Hematopoietic multipotent progenitor cell treated with erythropoietin and hydrocortisone succinate and interleukin-3 and kit ligand, for 6 days (in vitro differentiated cells): Measurements from ENCODE around the gene CST4.
A peak's percentile ranks its signal among the peaks of the same experiment; 100 is the strongest.
"Not testable (repeated sequence)": the region's sequence is repeated elsewhere in the genome, so short reads cannot be mapped to it uniquely, and the experiment has no call there.

Source experiments
- DNase-seq: peaks from one replicate; pipeline ENCODE4 v3.0.0-alpha.2; 2015

The CST4 gene

DNA sequence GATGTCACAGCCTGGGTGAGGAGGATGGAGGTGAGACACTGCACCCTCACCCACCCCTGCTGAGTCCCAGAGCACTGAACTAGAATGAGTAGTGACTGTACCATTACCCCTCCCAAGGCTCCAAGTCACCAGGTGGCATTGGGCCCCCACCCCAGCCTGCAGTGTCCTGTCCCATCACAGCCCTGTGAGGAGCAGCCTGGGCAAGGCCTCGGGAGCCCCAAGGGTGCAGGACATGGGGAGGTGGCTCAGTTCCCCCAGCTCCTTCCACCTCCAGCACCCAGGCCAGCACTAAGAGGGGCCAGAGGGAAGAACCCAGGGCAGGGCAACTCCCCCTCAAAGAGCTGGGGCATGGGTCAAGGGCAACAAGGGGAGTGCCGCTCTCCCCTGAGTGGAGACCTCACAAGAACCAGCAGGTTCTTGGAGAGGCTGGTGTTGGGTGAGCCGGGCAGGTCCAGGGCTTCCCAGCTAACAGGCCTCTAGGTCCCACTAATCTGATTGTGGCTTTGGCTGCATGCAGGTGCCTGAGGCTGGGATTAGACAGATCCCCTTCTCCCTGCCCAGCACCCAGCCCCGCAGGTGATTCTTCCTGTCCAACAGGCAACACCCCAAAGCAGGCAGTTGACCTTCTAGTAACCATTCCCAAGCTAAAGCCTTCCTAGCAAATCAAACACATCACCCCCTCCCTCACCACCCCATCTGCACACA, 2.6 kb downstream of the CST4 start:
- DNase-seq = no peak

DNA sequence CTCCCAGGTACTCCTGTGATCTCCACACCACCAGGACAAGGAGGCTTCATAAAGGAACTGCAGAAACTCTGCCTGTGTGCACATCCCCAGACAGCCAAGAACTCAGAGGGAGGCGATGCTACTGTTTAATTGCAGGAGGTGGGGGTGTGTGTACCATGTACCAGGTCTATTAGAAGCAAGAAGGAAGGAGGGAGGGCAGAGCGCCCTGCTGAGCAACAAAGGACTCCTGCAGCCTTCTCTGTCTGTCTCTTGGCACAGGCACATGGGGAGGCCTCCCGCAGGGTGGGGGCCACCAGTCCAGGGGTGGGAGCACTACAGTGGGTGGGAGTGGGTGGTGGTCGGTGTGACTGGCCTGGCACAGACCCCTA, 3.3 kb downstream of the CST4 start:
- DNase-seq = not testable (repeated sequence)

DNA sequence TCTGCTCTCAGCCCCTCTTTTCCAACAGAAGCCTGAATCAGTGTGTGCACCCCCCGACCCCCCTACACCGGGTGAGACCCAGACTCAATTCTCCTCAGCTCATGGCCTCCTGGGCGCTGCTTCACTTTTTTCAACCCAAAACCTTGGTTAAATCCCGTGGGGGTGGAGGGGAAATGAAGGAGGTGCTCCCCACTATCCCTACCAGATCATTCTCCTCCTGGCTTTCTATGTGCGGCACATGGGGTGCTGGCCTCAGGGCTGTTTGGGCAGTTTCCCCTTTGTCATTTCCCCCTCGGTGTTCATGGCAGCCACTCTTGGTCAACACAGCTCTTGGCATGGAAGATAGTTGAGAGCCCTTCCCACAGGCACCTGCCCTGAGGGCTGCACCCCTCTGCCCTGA, 4.6 kb downstream of the CST4 start:
- DNase-seq = no peak

DNA sequence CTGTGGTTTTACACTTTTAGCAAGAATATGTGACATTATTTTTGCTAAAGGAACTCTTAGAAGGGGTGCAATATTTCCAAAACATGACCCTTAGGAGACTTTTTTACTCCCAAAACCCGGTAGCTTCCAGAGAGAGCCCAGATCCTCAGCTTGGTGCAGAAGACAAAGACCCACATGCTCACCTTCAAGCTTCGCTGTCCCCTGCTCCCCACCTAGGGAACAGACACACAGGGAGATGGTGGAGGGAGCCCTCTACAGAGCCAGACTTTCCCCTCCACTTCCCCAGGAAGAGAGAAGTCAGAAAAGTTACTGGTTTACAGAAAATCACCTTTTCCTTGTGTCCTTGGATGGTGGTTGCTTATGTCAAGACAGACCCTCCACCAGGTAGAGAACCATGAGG, 5.0 kb downstream of the CST4 start:
- no peak for DNase-seq

DNA sequence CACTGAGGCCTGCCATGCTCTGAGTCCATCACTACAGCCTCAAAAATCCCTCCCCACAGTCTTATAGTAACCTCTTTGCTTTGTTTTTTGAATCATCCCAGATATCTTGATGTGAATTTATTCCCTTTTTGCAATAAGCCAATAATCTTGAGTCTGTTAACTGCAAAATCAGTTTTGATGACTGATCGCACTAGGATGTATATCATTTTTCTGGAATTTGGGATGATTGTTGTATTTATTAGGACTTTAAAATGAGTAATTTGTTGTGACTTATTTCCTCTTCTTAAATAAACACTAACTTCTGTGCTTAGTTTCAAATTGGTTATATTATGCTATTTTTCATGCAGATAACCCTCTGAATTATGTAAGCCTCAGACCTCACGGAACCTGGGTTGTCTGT, 5.6 kb downstream of the CST4 start:
- no peak for DNase-seq

DNA sequence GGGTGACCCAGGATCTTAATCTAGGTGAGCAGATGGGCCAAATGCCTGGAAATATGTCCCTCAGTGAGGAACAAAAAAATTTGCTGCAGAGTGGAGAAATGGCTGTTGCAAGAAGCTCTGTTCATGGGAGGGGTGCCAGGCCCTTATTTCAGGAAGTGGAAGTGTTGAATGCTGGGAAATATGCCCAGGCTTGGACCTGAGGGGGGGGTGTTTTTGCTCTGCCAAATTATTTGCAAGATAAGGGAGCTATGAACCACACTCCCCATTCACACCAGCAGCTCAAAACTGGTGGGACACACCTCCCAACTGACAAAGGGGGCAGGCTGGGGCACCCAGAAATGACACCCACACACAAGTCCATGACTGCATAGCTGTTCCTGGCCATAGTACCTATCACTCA, 8.7 kb downstream of the CST4 start:
- DNase-seq = peak; percentile 15

DNA sequence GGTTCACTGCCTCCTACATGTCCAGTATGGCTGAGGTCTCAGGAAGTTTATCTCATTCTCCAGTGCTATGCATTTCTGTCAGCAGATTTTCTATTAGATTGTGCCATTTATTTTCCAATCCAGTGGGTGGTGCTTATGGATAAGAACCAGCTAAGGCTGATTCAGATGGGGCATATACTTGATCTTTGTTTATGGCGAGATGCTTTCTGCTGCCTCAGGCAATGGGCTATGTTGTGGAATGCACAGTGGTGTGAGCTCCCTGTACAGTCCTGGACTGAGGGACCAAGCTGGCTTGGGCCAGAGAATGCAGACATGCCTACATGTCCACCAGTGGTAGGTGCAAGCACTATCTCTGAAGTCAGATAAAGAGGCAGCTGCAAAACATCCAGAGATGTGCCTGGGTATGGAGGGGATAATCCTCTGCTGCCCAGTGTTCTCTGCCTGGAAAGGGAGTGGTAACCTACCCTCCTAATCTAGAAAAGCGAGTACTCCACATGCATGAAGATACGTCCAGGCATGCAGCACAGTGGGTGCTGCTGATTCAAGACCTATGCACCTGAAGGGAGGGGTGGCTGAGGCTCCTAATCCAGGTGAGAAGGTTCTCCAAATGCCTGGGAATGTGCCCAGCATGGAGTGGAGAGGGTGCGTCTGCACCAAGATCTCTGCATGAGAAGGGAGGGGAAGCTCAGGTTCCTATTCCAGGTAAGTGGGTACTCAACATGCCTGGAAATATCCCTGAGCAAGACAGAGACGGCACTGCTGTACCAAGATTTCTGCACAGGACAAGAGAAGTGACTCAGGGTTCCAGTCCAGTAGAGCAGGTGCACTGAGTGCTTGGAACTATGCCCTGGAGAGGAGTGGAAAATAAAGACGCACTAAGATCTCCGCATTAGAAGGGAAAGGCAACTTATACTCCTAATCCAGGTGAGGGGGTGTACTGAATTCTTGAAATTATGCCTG, 9.4 kb downstream of the CST4 start:
- no peak for DNase-seq

DNA sequence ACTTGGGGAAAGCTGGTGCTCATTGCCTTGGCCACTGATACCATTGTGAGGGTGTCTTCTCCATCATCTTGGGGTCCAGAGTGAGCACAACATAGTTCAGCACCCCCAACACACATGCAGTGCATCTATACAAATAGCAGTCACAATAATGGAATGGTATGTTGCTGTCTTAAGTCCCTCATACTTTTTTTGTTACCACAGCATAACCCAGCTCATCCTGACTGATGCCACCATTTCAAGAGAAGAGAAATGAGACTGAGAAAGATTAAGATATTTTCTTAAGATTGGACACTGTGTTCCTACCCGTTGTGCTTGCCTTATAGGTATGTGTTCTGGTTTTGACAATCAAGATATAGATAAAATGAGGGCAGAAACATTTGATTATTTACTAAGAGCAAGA, 15.6 kb downstream of the CST4 start:
- no peak for DNase-seq

DNA sequence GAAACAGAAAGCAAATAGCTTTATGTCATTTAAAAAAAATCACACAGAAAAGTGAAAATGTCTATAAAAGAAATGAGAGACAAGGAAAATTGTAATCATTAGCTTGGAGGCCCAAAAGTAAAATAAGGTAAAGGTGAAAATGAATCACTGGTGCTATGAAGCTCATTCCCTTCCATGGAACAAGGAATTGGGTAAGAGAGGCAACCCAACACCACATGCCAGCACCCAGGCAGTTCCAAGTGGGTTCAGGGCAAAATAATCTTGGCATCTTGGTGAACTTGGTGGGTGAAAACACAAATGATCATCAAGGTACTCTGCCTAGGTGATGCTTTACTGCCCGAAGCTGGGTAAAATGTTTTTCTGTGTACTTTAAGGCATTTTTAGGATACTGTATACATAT, 16.7 kb downstream of the CST4 start:
- no peak for DNase-seq

DNA sequence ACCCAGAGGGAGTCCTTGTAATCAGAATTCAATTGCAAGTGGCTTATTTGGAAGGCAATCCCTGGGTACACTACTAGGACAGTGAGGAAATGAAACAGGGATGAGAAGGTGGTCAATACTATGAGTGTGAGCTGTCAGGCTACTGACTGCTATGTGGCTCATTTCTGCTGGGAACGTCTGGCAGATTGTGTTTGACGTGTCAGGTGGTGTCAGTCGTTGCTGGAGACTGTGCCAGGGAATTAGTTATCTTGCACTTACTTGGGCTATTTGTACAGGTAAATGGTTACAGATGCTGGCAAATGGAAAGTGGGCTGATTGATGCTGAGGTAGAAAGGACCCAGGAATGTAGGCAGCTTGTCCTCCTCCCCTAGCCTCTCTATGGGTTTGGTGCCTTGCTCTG, 17.4 kb downstream of the CST4 start:
- DNase-seq = no peak

DNA sequence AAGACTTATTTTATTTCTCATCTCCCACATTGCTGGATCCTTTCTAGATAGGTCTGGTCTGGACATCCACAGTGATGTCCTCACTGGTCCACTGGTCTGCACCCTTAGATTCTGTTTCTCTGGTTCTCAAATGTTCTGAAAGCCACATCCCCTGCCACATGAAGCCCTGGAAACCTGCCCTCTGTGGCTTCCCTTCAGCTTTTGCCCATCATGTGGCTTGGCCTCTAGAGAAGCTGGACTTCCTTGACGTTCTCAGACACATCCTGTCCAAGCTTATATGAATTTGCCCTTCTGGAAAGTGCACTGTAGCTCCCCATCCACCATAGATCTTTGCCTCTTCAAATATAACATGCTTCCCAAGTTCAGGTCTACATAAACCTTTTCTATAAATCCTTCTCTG, 18.5 kb downstream of the CST4 start:
- no peak for DNase-seq

DNA sequence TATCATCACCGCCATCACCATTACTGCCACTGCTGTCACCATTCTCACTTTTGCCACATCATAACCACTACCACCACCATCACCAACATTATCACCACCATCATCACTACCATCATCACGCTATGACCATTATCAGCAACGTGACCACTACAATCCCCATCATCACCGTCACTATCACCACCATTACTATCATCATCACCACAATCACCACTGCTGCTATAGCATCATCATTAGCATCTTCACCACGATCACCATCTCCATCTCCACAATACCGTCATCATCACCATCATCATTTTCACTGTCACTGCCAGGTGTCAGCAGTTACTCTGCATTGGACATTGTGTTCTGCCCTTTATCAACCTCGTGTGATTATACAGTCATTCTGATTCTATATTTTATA, 19.0 kb downstream of the CST4 start:
- DNase-seq = no peak

DNA sequence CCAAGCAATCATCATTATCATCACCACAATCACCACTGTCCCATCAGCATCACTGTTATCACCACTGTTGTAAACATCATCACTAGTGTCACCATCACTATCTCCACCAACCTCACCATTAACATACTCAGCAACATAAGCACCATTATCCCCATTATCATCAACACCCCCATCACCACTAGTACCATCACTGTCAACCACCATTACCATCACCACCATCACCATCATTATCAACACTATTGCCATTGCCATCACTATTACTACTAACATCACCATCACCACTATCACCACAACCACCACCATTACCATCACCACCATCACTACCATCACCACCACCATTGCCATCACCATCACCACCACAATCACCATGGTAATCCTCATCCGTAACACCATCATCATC, 19.5 kb downstream of the CST4 start:
- DNase-seq = no peak

DNA sequence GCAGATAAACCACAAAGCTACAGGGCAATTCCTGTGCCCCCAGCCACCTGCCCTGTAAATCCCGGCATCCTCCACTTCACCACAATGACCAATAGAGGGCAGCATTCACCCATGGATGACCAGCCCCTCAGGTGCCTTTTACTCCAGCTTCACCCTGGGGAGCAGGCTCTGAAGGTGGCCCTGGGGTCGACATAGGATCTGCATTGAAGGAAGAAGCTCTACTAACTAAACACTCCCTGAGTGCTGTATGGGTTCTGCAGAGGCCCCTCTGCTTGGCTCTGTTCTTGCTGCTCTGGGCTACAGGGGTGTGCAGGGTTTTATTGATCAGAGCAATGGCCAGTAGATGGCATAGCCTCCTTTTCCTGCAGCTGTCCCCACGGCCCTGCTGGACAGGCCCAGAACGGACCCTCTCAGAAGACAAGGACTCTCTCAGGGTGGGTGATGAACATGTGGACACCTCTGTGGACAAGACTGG, 20.3 kb downstream of the CST4 start:
- peak; percentile 78 for DNase-seq

DNA sequence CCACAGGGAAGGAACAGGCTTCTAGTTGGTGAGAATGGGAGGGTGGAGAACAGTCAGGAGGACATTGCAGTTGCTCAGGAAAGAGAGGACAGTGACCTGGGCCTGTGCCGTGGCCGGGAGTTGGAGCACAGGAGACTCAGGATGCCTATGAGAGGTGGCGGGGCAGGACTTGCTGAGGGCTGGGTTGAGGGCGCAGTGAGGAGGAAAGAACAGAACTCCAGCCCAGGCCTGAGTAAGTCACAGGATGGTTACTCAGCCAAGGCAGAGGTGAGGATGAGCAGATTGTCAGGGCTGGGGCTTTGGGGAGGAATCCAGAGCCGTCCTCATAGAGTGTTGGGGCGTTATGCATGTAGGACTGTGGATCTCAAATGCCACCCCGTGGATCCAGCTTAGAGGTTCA, 21.2 kb downstream of the CST4 start:
- DNase-seq = no peak

DNA sequence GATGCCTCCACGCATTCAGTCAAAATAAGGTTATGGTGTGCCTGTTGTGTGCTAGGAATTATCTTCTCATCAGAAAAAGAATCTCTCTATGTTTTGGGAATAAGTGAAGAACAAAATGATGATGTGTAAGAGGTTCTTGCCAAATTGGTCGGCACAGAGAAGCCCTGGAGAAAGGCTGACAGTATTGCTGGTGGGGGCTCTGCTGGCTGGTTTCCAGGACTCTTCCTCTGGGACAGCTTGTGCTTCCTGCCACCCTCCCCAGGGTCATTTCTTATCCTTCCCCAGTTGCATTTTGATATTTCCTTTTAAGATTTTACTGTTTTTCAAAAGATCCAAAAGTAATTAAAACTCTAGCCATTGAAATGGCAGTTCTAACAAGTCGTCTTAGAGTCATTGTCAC, 22.1 kb downstream of the CST4 start:
- DNase-seq = no peak

DNA sequence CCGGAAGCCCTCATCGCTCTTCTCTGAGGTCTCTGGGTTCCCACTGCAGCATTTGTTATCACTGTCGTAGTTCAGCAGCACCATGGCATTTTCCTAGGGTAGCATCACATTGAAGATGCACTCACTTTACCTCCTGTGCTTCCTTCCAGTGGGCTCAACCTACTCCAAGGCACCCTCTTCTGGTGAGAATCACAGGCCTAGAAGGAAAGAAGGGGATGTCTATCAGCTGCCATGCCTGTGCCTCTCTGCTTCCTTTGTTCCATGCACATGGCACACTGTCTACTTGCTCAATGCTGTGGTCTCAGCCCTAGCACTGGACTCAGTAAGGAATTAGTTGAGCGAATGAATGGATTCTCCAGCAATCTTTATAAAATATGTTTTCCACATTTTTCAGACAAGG, 22.6 kb downstream of the CST4 start:
- DNase-seq = no peak

DNA sequence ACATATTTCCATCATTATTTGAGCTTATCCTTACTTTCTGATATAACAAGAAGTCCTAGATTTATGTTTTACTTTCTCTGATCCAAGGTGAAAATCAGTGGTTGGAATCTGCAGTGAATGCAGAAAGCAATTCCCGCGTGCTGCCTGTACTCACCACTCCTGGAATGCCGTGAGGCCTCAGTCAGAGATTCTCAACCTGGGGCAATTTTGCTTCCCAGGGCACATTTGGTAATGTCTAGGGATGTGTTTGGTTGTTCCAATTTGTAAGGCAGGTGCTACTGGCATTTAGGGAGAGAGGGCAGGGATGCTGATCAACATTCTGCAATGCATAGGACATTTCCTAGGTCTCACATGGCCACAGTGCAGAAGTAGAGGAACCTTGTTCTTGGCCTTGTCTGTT, 23.9 kb downstream of the CST4 start:
- DNase-seq = no peak

DNA sequence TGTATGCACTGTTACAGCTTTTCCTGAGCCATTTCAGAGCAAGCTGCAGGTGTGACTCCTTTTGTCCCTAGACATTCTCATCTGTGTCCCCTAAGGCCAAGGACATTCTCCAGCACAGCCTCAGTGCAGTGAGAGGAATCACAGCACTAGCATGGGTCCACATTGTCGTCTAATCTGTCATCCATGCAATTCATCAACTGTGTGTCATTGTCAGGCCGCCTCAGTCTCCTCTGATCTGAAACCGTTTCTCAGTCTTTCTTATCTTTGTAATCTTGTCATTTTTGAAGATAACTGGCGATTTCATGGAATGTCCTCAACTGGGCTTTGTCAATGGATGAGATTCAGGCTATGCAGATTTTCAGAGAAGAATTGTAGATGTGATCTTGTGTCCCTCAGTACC, 24.8 kb downstream of the CST4 start:
- DNase-seq = not testable (repeated sequence)

DNA sequence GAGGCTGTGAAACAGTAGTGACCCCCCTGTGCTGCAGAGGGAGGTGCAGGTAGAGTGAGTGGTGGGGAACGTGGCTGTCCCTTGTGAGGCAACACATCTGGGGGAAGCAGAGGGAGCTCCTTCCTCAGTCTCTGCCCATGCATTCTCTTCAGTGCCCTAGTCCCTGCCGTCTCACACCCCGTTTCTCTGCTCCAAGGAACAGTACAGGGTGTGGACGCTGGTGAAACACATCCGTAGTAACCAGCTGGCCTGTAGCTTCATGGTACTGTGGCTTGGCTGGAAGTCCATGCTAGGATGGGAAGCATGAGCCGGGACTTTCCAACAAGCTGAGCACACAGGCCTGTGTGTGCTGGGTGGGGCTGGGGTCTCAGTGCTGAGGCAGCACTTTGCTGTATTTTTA, 25.7 kb downstream of the CST4 start:
- no peak for DNase-seq

DNA sequence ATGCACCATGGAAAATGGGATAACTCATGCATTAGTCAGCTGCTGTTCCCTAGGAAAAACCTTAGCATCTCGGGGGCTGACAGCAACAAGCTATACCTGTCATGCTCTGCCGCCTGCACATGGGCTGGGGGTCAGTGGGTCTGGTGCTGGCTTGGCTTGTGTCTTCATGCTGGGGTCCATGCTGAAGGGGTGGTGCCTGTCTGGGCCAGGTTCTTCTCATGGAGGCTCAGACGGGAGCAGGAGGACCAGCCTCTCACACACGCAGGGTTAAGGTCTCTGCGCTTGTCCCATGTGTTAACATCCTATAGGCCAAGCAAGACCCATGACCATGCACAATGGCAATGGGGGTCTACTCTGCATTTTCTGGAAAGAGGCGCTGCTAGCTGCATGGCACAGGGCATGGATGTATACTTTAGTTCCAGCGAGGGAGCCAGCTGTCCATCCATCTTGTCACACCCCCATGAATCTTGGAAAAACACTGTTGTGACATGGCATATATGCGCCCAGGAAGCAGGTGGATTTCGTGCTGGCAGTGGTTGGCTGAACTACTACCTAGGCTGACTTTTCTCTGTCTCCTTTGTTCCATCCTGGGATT, 26.5 kb downstream of the CST4 start:
- DNase-seq = no peak

DNA sequence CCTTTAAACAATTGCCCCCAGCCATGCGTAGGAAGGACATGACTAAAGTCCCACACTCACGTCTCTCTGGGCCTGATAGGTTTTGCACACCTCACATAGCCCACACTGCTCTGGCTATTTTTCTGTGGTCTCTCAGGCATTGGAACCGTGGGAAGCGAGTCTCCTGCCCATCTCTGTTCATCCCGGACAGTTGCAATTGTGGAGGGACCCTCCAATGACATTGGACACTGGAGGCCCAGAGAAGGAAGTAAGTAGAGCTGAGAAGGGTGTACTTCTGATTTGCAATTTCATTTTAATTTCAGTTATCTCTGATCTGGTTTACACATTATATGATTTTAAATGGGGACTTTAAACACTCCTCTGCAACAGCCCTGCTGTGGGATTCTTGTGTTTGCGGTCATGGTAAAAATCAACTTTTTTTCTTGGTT, 27.8 kb downstream of the CST4 start:
- no peak for DNase-seq

DNA sequence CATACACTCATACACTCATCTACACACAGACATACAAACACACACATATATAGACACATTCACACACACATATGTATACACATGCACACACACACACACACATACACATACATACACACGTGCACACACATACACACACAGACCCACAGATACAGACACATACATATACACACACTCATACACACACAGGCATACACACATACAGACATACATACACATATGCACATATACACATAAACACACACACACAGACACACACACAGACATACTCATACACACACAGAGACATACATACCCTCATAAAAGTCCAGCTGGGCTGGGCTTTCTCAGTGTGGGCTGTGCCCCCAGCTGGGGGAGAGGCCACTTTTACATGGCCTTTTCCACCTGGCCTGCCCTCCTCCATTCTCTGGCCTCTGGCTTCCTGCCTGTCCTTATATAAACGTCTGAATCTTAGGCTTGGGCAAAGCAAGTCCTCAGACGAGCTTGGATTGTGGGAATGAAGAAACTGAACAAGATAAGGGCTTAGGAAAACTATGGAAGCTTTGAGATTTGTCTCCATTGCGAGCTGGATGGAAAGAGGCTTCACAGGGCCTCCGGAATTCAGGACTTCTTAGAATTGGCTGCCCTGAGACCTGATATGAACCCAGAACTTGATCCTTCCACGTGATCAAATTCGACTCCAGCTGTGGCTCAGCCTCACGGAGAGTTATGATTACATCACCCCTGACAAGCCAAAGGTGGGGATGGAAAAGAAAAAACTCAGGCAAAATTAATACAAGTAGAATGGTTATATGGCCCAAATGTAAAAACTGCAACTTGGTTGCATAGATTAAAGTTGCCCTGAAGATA, 28.6 kb downstream of the CST4 start:
- no peak for DNase-seq
